Natural killer cell (primary cell): ENCODE measurements around the gene STPG3. TPM values are rescaled to one million over a fixed set of nuclear protein-coding genes. Genes with fewer than 3 reads are reported as not detected.

Experiments
- ATAC-seq, 3 donors: fragments of 150-1000 bp in 2 of 3; fragments of 200-7000 bp in 1 of 3; cut with Tn5 transposase; 1 replicate in 1 of 3; 2 replicates in 2 of 3; pipeline ENCODE4 v1.10.0; 2021; ENCODE audit warnings: mild to moderate bottlenecking in 2 of 3, moderate library complexity in 2 of 3
- DNase-seq, 2 donors: peaks; one replicate each; pipeline versions ENCODE4 v3.0.0 to v3.0.0-alpha.2; 2013 to 2021; ENCODE audit warnings: mixed read lengths in 1 of 2
- H3K27ac ChIP-seq: one replicate; pipeline ENCODE4 v1.5.1; 2013; ENCODE audit warnings: mild to moderate bottlenecking, low read length
- H3K27me3 ChIP-seq: one replicate; pipeline ENCODE4 v1.6.1; 2013; ENCODE audit warnings: low read length; ENCODE audit not compliant: control insufficient read depth, insufficient read depth
- H3K36me3 ChIP-seq: one replicate; pipeline ENCODE4 v1.6.1; 2013; ENCODE audit warnings: low read length; ENCODE audit not compliant: control insufficient read depth, insufficient read depth
- H3K4me1 ChIP-seq: one replicate; pipeline ENCODE4 v1.6.1; 2013; ENCODE audit warnings: low read length; ENCODE audit not compliant: control insufficient read depth, insufficient read depth
- H3K4me3 ChIP-seq: one replicate; pipeline ENCODE4 v1.5.1; 2013; ENCODE audit warnings: low read length
- H3K9me3 ChIP-seq: one replicate; pipeline ENCODE4 v1.6.1; 2013; ENCODE audit warnings: low read length; ENCODE audit not compliant: control insufficient read depth, insufficient read depth
- H3K27ac Mint-ChIP-seq, 2 donors: one replicate each; pipeline ENCODE4 v1.8.0; 2022; ENCODE audit warnings: mild to moderate bottlenecking in 2 of 2, mixed read lengths in 2 of 2, moderate library complexity in 1 of 2
- H3K27me3 Mint-ChIP-seq, 2 donors: one replicate each; pipeline ENCODE4 v1.8.0; 2022; ENCODE audit warnings: low read depth in 2 of 2, mixed read lengths in 2 of 2
- H3K36me3 Mint-ChIP-seq: one replicate; pipeline ENCODE4 v1.8.0; 2022; ENCODE audit warnings: mixed read lengths
- H3K4me1 Mint-ChIP-seq, 2 donors: one replicate each; pipeline ENCODE4 v1.8.0; 2022; ENCODE audit warnings: mixed read lengths in 2 of 2
- H3K4me3 Mint-ChIP-seq: one replicate; pipeline ENCODE4 v1.8.0; 2022; ENCODE audit warnings: mild to moderate bottlenecking, moderate library complexity, mixed read lengths
- H3K9me3 Mint-ChIP-seq, 2 donors: one replicate each; pipeline ENCODE4 v1.8.0; 2022; ENCODE audit warnings: mixed read lengths in 2 of 2
- WGBS: methylation state at CpG from one replicate; pipeline ENCODE4 v1.1.7; 2013; ENCODE audit warnings: missing lambda C conversion rate; ENCODE audit not compliant: insufficient coverage; 5-methylcytosine and 5-hydroxymethylcytosine counted together
- intact Hi-C: fragments of 100-400 bp; cut with micrococcal nuclease; formaldehyde crosslinking; loops from one replicate; pipeline ENCODE4 v1.14.2; 2022
- total RNA-seq, 4 donors: library from RNA; stranded (reverse); fragments of 120-200 nt in 1 of 4; gene quantifications; one replicate each; pipeline versions ENCODE4 v1.2.3 to v1.2.4, GENCODE V29; 2013 to 2022
- TF ChIP-seq, protein P1 (sequence below): fragments of 200-600 bp; IDR thresholded peaks from one replicate; pipeline ENCODE4 v1.8.0; 2022; ENCODE audit warnings: antibody characterized with exemption

Gene STPG3
- total RNA-seq, 3 donors from 2014 or later (not counting 1 experiment from before 2014, with no cell fraction given) = not detected

DNA sequence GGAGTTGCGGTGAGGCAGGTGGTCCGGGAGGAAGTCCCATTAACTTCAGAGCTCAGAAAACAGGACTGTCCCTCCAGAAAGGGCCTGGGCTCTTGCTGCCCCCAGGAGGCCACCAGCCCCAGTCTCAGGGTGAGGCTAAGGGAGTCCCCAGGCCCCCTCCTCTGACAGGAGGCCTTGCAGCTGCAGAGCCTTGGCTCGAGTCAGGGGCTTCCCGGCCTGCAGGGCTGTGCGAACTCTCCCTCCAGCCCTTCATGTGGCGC lies 3.2 kb upstream of the STPG3 start:
- intact Hi-C loops = no loop called here
- peaks cover 9% of the 10 kb centered on the region for H3K36me3 ChIP-seq
- ATAC-seq (no peak), DNase-seq (no peak)
- H3K4me3 ChIP-seq = no peak overlapping the region
- TF ChIP-seq, protein P1, sequence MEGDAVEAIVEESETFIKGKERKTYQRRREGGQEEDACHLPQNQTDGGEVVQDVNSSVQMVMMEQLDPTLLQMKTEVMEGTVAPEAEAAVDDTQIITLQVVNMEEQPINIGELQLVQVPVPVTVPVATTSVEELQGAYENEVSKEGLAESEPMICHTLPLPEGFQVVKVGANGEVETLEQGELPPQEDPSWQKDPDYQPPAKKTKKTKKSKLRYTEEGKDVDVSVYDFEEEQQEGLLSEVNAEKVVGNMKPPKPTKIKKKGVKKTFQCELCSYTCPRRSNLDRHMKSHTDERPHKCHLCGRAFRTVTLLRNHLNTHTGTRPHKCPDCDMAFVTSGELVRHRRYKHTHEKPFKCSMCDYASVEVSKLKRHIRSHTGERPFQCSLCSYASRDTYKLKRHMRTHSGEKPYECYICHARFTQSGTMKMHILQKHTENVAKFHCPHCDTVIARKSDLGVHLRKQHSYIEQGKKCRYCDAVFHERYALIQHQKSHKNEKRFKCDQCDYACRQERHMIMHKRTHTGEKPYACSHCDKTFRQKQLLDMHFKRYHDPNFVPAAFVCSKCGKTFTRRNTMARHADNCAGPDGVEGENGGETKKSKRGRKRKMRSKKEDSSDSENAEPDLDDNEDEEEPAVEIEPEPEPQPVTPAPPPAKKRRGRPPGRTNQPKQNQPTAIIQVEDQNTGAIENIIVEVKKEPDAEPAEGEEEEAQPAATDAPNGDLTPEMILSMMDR = no peak
- WGBS = 95% methylated on average over 6 of the region's 6 CpGs
- H3K27ac Mint-ChIP-seq = no peak overlapping the region
- no peaks in the 10 kb centered on the region for H3K9me3 ChIP-seq
- no peaks in the 10 kb centered on the region for H3K36me3 Mint-ChIP-seq
- no peaks in the 10 kb centered on the region for H3K9me3 Mint-ChIP-seq
- H3K27me3 ChIP-seq = no peaks in the 10 kb centered on the region
- H3K4me3 Mint-ChIP-seq = no peak overlapping the region
- H3K27ac ChIP-seq = no peak overlapping the region
- H3K4me1 ChIP-seq = peaks cover 2% of the 10 kb centered on the region
- no peaks in the 10 kb centered on the region for H3K27me3 Mint-ChIP-seq
- peaks cover 5 to 9% of the 10 kb centered on the region in 2 donors for H3K4me1 Mint-ChIP-seq

DNA sequence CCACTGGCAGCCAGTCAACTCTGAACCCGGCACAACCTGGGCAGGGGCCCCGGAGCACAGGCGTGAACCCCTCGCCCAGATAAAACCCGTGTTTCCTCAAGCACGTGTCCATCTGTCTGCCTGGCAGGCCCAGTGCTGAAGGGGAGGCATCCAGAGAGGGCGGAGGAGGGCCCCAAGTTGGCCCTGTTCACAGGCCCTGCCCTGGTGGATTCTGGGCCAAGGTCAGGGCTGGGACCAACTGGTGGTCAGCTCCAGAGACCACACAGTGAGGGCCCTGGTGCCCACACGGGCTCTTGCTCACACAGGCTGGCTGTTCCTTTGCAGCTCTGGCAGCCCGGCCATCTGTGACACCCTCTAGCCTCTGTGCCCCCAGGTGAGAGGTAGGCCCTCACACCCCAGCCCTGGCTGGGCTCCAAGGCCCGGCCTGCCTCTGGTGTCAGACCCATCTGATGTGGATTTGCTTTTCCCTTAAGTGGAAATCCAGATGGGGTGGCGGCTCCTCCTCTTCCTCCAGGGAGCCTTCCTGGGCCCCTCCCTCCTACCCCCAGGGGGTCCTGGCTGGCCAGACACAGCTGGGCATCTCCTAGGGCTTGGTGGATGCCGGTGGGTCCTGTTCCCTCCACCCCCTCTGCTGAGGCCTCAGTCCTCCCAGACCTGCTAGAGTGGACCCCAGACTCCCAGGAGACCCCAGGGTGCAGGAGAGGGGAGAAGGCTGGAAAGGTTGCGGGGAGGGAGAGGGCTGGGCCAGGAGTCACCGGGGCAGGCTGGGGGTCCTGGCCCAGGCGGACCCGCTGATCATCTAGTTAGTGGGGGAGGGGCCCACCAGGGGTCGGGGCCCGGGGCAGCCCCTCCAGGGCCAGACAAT lies 525 bp upstream of the STPG3 start:
- TF ChIP-seq, protein P1 = no peak
- no peaks in the 10 kb centered on the region for H3K9me3 Mint-ChIP-seq
- H3K27me3 Mint-ChIP-seq = no peaks in the 10 kb centered on the region

DNA sequence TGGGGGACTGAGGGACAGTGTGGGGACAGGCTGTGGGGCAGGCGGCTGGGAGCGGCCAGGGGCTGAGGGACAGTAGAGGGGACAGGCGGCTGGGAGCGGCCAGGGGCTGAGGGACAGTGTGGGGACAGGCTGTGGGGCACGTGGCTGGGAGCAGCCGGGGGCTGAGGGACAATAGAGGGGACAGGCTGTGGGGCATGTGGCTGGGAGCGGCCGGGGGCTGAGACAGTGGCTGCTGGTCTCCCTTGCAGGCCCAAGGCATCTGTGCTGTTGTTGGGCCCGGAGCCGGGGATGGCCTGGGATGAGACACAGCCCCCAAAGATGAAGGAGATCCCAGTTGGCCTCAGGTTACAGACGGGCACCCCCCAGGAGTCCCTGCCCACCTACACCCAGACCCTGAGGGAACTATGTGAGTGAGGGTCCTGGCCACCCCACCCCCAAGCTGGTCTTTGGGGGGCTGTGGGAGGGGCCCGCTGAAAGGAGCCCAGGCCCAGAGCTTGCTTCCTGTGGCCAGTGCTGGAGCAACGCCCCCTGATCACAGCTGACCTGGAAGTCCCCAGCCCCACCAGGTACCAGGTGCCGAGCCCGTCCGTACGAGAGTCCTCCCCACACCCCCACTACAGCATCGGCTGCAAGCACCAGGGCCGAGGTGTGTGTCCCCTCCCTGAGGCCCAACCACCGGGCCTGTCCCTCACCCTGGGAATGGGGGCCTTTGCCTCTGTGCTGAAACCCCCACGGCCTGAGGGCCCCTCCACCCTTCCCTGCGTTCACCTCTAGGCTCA lies 593 bp downstream of the STPG3 start:
- Mint-ChIP-seq H3K36me3 (no peaks in the 10 kb centered on the region), H3K4me1 (peaks cover 0 to 6% of the 10 kb centered on the region in 2 donors), H3K9me3 (no peaks in the 10 kb centered on the region), H3K27me3 (no peaks in the 10 kb centered on the region), H3K27ac (no peak overlapping the region), H3K4me3 (peak overlapping the region; percentile 25)
- TF ChIP-seq, protein P1 = no peak
- ATAC-seq = no peak
- peaks cover 22% of the 10 kb centered on the region for H3K4me1 ChIP-seq
- H3K27ac ChIP-seq = no peak overlapping the region
- H3K27me3 ChIP-seq = no peaks in the 10 kb centered on the region
- 93% methylated on average over 22 of the region's 22 CpGs for WGBS
- no peak for DNase-seq
- intact Hi-C loops = no loop called here
- no peaks in the 10 kb centered on the region for H3K9me3 ChIP-seq
- H3K36me3 ChIP-seq = peaks cover under 1% of the 10 kb centered on the region
- H3K4me3 ChIP-seq = no peak overlapping the region

More for the DNA sequence above, 525 bp upstream of the STPG3 start:
- H3K4me3 Mint-ChIP-seq = no peak overlapping the region
- ATAC-seq = no peak
- no peaks in the 10 kb centered on the region for H3K36me3 ChIP-seq
- H3K27ac ChIP-seq = no peak overlapping the region
- H3K9me3 ChIP-seq = no peaks in the 10 kb centered on the region
- WGBS = 87% methylated on average over 17 of the region's 18 CpGs
- peaks cover 0 to 6% of the 10 kb centered on the region in 2 donors for H3K4me1 Mint-ChIP-seq
- H3K27me3 ChIP-seq = no peaks in the 10 kb centered on the region
- DNase-seq = no peak
- no peaks in the 10 kb centered on the region for H3K36me3 Mint-ChIP-seq
- peaks cover 11% of the 10 kb centered on the region for H3K4me1 ChIP-seq
- H3K4me3 ChIP-seq = no peak overlapping the region
- intact Hi-C loops = no loop called here
- no peak overlapping the region for H3K27ac Mint-ChIP-seq
